HCT116 (cell line): ENCODE data around the gene KATNAL2.

Source experiments
- CBX3 ChIP-seq: IDR thresholded peaks from 2 replicates; pipeline ENCODE4 v1.6.1; 2012; ENCODE audit warnings: low read depth
- CTCF ChIP-seq, 3 experiments: fragments of 200-600 bp in 1 of 3; sonication (generic) in 1 of 3; IDR thresholded peaks in 2 of 3; conservative IDR thresholded peaks in 1 of 3; 2 replicates each; pipeline ENCODE4 v1.5.1; 2012 to 2017; ENCODE audit warnings: low read depth in 2 of 3, low read length in 2 of 3, antibody characterized with exemption in 1 of 3, borderline replicate concordance in 1 of 3, control low read depth in 1 of 3, mild to moderate bottlenecking in 1 of 3, mixed read lengths in 1 of 3, mixed run types in 1 of 3, moderate library complexity in 1 of 3; ENCODE audit not compliant: insufficient read depth in 1 of 3
- EGR1 ChIP-seq: IDR thresholded peaks from 2 replicates; pipeline ENCODE4 v1.6.1; 2012; ENCODE audit warnings: low read depth
- EZH2phosphoT487 ChIP-seq: fragments of 200-600 bp; IDR thresholded peaks from 2 replicates; pipeline ENCODE4 v1.6.1; 2018; ENCODE audit warnings: antibody characterized with exemption, borderline replicate concordance
- POLR2AphosphoS5 ChIP-seq: IDR thresholded peaks from 2 replicates; pipeline ENCODE4 v1.6.1; 2011; ENCODE audit warnings: mild to moderate bottlenecking, low read depth, low read length, moderate library complexity
- YY1 ChIP-seq: IDR thresholded peaks from 2 replicates; pipeline ENCODE4 v1.6.1; 2011; ENCODE audit warnings: low read length, low read depth, moderate library complexity, mild to moderate bottlenecking; ENCODE audit not compliant: insufficient replicate concordance; ENCODE audit errors: extremely low read depth
- TF ChIP-seq, protein P1 (sequence below): IDR thresholded peaks from 2 replicates; pipeline ENCODE4 v1.6.1; 2012

DNA sequence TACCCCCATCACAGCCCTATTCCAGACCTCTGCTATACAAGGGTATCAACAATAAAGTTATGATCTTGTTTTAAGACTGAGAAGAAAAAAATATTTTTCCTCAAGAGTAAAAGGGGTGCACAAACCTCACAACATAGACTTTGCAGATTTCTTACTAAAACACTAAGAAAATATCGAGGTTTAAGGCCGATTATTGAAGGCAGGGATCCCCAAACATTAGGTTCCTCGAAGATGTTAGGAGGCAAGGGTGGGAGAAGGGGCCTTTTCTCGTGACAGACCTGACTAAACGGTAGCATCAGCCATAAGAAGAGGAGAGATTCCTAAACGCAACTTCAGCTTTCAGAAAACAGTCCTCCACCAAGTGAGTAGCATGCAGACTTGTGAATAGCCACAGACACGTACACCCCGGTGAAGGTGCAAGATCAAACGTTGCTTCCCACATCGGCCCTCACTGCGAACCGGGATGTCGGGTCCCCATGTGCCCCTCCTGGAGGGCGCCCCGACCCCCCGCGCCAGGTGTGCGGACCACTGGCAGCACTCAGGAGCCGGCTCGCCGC lies 773 bp upstream of the KATNAL2 start:
- TF ChIP-seq, protein P1, sequence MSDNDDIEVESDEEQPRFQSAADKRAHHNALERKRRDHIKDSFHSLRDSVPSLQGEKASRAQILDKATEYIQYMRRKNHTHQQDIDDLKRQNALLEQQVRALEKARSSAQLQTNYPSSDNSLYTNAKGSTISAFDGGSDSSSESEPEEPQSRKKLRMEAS, result no peak
- TF ChIP-seq YY1 (no peak), CTCF (IDR thresholded peaks at IDR 0.05 in 2 of 3, conservative IDR thresholded peaks at IDR 0.05 in 1 of 3; ENCODE audit: borderline replicate concordance in 1 of 3, insufficient read depth in 1 of 3, low read depth in 2 of 3, low read length in 2 of 3) (no peak), EZH2phosphoT487 (no peak), EGR1 (no peak), POLR2AphosphoS5 (no peak), CBX3 (no peak)
